ENCODE data around the gene LRPAP1. TPM values are rescaled to one million over a fixed set of nuclear protein-coding genes. Genes with fewer than 3 reads are reported as not detected.

LRPAP1 gene
- total RNA-seq, 4 donors from 2014 or later = 112 to 153 (median 123) TPM

DNA sequence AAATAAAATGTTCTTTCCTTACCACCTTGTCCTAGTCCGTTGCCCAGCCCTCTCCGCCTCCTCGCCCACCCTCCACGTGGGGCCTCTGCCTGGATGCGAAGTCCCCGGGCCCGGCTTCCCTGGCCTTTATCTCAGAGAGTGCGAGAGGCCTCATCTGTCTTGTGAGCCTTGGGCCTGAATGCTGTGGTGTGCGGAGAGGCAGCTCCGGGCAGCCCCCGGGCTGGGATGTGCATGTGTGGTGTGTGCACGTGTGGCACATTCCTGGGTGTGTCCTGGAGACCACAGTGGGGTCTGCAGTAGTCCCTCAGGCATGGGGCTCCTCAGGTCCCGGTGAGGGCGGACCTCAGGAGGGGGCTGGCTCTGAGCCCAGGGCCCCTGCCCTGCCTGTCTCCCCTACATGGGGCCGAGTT, 37.8 kb downstream of the LRPAP1 start:
- intact Hi-C loops (cut with DNase I; ENCODE audit: low total_unique reads) = no loop called here
- DNase-seq (ENCODE audit: low spot score in 2 of 2) = no peak
- no peak overlapping the region for H3K4me3 ChIP-seq (ENCODE audit: low read depth, poor library complexity, severe bottlenecking)
- TF ChIP-seq POLR2A (IDR thresholded peaks at IDR 0.05) = no peak
- TF ChIP-seq, protein P1, sequence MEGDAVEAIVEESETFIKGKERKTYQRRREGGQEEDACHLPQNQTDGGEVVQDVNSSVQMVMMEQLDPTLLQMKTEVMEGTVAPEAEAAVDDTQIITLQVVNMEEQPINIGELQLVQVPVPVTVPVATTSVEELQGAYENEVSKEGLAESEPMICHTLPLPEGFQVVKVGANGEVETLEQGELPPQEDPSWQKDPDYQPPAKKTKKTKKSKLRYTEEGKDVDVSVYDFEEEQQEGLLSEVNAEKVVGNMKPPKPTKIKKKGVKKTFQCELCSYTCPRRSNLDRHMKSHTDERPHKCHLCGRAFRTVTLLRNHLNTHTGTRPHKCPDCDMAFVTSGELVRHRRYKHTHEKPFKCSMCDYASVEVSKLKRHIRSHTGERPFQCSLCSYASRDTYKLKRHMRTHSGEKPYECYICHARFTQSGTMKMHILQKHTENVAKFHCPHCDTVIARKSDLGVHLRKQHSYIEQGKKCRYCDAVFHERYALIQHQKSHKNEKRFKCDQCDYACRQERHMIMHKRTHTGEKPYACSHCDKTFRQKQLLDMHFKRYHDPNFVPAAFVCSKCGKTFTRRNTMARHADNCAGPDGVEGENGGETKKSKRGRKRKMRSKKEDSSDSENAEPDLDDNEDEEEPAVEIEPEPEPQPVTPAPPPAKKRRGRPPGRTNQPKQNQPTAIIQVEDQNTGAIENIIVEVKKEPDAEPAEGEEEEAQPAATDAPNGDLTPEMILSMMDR (IDR thresholded peaks at IDR 0.05) = no peak
- 33 to 39% methylated on average over 9 to 15 of the region's 15 CpGs for WGBS, 2 donors

DNA sequence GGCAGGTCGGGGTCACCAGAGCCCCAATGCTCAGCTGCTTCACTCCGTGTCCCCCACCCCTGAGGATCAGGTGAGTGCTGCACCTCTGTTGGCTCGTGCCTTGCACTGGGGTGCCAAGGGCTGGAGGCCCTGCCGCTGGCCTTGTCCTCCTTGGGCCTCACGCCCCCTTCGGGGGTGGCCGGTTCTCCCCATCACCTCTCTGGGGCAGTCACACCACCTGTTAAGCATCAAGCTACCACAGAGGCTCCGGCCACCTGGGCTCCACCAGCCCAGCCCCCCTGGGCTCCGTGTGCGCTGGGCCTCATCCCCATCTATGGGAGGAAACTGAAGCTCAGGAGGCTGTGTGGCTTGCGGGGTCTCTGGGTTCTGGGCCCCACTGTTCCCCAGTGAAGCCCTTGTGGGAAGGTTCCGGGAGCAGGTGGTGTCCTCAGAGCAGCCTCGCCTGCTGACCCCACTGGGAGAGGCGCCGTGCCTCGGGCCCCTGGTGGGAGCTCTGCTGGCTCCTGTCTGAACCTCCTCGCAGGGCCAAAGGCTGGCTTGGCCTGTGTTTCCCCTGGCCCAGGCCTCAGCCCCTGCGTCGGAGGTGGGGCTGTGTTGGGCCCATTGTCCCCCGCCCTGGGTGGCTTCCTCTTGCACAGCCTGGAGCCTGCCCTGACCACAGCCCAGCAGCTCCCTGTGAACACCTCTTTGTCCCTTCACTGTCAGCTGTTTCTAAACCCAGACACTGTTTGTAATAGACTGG, 38.3 kb downstream of the LRPAP1 start:
- no peak for DNase-seq (ENCODE audit: low spot score in 2 of 2)
- no peak for TF ChIP-seq POLR2A (IDR thresholded peaks at IDR 0.05)
- TF ChIP-seq, protein P1 (IDR thresholded peaks at IDR 0.05) = no peak
- 50 to 58% methylated on average over 8 to 12 of the region's 20 CpGs for WGBS, 2 donors
- intact Hi-C loops (cut with DNase I; ENCODE audit: low total_unique reads) = no loop called here
- no peak overlapping the region for H3K4me3 ChIP-seq (ENCODE audit: low read depth, poor library complexity, severe bottlenecking)

DNA sequence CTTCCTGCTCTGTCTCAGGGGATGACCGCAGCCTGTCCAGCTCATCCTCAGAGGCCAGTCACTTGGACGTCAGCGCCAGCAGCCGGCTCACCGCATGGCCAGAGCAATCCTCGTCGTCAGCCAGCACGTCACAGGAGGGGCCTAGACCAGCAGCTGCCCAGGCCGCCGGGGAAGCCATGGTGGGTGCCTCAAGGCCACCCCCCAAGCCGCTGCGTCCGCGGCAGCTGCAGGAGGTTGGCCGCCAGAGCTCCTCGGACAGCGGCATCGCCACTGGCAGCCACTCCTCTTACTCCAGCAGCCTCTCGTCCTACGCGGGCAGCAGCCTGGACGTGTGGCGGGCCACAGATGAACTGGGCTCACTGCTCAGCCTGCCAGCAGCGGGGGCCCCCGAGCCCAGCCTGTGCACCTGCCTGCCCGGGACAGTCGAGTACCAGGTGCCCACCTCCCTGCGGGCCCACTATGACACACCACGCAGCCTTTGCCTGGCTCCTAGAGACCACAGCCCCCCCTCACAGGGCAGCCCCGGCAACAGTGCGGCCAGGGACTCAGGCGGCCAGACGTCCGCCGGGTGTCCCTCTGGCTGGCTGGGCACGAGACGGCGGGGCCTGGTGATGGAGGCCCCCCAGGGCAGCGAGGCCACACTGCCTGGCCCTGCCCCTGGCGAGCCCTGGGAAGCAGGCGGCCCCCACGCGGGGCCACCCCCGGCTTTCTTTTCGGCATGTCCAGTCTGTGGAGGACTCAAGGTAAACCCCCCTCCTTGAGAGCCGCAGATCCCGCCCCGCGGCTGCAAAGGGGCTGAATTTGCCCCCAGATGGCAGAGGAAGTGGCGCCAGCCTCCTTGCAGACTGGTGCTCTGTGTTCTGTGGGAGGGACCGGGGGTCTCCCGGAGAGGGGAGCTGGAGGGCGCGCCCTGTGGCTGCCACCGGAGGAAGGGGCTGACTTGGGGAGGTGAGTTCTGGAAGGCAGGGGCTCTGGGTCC, 39.2 kb downstream of the LRPAP1 start:
- intact Hi-C loops (cut with DNase I; ENCODE audit: low total_unique reads) = no loop called here
- TF ChIP-seq, protein P1 (IDR thresholded peaks at IDR 0.05) = no peak
- no peak for TF ChIP-seq POLR2A (IDR thresholded peaks at IDR 0.05)
- H3K4me3 ChIP-seq (ENCODE audit: low read depth, poor library complexity, severe bottlenecking) = no peak overlapping the region
- 74 to 85% methylated on average over 39 to 50 of the region's 55 CpGs for WGBS, 2 donors
- no peak for DNase-seq (ENCODE audit: low spot score in 2 of 2)

DNA sequence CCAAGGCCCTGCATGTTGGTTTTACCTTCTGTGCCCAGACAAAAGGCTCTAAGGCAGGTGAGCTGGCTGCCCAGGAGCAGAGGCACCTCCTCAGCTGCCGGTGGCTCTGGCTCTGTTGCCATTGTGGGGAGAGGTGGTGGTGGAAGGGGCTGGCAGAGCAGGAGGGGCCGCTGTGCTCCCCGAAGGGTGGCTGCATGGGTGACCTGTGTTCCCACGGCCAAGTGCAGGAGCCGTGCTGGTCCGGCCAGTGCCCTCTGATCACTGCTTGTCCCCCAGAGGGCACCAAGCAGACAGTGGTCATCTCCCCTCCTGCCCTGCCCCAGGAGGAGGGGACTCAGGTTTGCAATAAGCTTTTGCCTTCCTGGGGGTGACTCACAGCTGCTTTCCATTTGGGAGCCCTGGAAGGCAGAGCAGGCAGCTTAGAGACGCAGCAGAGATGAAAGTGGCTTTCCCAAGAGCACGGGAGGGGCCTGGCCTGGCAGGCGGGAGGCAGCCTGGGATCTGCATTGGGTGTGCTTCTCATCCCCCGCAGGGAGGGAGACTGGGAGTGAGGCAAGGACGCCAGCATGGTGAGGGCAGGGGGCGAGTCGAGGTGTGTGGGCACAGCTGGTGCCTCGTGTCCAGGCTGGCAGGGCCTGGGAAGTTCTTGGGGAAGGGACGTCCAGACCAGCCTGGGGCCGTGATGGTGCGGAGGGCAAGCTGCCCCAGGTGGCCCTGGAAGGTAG, 40.4 kb downstream of the LRPAP1 start:
- no peak overlapping the region for H3K4me3 ChIP-seq (ENCODE audit: low read depth, poor library complexity, severe bottlenecking)
- intact Hi-C loops (cut with DNase I; ENCODE audit: low total_unique reads) = no loop called here
- TF ChIP-seq, protein P1 (IDR thresholded peaks at IDR 0.05) = no peak
- TF ChIP-seq POLR2A (IDR thresholded peaks at IDR 0.05) = no peak
- no peak for DNase-seq (ENCODE audit: low spot score in 2 of 2)
- WGBS, 2 donors = 37 to 45% methylated on average over 11 to 17 of the region's 17 CpGs

DNA sequence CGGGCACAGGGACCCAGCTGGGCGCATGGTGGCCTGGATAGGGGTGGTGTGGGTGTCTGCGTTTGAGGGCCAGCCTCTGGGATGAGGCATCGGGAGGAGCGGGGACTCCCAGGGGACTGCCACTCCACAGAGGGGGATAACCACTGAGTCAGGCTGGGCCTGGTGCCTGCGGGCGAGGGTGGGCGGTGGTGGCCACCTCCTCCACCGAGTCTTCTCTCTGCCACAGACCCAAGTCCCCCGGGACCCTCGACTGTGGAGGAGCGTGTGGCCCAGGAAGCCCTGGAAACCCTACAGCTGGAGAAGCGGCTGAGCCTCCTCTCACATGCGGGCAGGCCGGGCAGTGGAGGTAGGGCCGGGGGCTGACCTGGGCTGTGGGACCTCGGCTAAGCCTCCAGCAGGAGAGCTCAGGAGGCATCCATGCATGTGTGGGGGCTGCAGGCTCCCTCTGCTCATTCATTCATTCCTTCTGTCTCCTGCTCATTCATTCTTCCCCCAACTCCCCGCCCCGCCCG, 42.7 kb downstream of the LRPAP1 start:
- TF ChIP-seq, protein P1 (IDR thresholded peaks at IDR 0.05) = no peak
- TF ChIP-seq POLR2A (IDR thresholded peaks at IDR 0.05) = no peak
- intact Hi-C loops (cut with DNase I; ENCODE audit: low total_unique reads) = no loop called here
- no peak overlapping the region for H3K4me3 ChIP-seq (ENCODE audit: low read depth, poor library complexity, severe bottlenecking)
- DNase-seq (ENCODE audit: low spot score in 2 of 2) = no peak
- 47 to 48% methylated on average over 13 to 20 of the region's 20 CpGs for WGBS, 2 donors
